Activated CD4-positive, CD25-positive, alpha-beta regulatory T cell treated with anti-CD3 and anti-CD28 coated beads, Interleukin-2, amount 50 U/mL, for 16 hours (primary cell): ENCODE results near the gene PDCL3.

Source experiments
- DNase-seq: peaks from one replicate; pipeline ENCODE4 v3.0.0-alpha.2; 2020; ENCODE audit warnings: low read depth, low spot score

Gene PDCL3

DNA sequence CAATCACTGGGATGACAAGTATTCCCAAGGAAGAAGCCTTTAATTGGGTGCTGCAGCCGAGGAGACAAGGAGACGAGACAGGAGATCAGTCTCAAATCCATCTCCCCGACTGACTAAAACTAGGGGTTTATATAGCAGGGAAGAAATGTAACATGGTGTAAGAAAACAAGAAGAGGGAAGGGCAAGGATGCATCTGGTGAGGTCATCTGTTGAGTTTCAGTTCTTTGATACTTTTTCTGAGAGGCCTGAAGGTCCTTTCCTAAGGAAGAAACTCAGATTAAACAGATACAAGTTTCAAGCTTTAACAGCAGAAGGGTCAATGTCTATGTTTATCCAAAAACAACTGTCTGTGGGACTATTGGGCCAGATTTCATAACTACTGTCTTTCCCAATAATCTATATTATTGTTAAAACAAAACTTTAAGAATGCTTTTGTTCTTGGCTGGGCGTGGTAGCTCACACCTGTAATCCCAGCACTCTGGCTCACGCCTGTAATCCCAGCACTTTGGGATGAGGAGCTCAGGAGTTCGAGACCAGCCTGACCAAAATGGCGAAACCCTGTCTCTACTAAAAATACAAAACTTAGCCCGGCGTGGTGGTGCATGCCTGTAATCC is 2.5 kb upstream of the PDCL3 start:
- no peak for DNase-seq

- DNase-seq, result no peak
These were observed 1.6 kb upstream of the PDCL3 start for GRCh38 chr2:100561191-100561590.

DNA sequence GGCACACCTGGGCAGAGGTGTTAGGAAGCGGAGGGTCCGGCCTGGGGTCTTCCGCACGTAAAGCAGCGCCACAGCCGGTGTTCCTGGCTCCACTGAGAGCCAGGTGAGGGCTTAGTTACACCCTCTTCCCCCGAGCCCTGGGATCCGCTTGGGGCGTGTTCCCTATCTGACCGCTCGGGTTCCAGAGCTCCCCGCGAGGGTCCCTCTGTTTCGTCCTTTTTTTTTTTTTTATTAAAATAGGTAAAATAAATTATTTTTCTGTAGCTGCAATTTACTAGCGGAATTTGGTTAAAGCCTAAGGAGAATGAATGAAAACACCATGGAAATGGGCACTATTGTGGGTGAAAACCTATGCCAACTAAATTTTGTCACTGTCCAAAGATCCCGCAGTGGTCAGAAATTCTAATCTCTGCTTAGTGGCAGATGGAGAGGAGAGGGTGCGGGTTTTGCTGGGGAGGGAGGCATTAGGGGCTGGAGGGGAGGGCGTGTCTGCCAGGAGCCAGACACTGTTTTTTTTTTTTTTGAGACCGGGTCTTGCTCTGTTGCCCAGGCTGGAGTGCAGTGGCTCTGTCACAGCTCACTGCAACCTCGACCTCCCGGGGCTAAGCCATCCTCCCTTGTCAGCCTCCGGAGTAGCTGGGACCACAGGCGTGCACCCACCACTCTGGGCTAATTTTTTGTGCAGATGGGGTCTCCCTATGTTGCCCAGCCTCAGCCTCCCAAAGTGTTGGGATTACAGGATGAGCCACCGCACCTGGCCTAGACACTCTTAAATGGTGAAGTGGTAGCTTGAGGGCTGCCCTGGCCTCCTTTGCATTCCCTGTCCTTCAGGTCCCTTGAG is 834 bp downstream of the PDCL3 start:
- DNase-seq, result no peak

DNA sequence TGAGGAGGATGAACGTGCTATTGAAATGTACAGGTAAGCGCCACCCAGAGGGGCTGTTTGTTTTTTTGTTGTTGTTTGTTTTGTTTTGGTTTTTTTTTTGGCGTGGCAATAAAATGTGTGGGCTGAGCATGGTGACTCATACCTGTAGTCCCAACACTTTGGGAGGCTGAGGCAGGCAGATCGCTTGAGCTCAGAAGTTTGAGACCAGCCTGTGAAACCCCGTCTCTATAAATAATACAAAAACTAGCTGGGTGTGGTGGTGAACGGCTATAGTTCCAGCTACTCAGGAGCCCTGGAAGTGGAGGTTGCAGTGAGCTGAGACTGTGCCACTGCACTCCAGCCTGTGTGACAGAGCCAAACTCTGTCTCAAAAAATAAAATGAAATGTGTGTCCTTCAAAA is 6.2 kb downstream of the PDCL3 start:
- no peak for DNase-seq

DNA sequence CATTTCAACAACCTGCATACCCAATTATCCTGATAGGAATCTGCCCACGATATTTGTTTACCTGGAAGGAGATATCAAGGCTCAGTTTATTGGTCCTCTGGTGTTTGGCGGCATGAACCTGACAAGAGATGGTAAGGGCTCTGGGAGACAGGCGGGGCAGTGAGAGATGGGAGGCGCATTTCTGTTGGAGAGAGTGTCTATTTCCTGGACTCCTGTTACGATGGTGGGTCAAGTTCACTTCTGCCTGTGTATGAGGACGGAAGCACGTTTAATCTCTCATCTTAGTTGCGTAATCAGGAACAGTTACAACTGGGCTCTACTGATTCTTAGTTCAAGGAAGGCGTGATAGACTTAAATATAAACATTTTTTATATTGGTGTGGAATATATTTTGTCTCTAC is 8.9 kb downstream of the PDCL3 start:
- DNase-seq, result no peak

DNA sequence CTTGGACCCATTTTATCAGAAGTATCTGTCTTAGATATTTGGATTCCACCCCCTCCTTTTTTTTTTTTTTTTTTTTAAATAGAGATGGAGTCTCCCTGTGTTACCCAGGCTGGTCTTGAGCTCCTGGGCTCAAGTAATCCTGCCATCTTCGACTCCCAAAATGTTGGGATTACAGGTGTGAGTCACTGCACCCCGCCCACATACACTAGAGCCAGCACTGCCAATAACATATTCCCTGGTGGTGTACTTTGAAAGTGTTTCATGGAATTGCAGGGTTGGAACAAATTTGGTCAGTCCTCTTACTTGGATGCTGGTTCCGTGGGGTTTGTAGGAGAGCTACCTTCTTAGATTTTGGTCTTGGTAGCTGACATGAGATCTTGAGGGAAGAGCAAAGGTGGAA is 15.0 kb downstream of the PDCL3 start:
- no peak for DNase-seq

GRCh38 chr2:100580367-100581276 is 17.8 kb downstream of the PDCL3 start:
- DNase-seq, result peak; percentile 10

DNA sequence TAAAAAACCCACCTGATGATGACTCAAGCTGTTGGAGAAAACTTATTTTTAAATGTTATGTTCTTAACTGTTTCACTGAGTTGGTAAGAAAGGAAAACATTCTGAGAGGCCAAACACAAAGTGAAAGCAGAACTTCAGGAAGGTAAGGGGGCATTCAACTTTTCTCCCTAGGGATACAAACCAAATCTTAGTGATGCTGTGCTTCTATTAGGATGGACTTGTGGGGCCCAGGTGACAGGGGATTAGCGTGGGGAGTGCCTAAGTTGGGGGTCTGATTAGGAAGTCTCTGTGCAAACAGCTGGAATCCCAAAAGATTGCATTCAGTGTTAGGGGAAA is 18.5 kb downstream of the PDCL3 start:
- no peak for DNase-seq

DNA sequence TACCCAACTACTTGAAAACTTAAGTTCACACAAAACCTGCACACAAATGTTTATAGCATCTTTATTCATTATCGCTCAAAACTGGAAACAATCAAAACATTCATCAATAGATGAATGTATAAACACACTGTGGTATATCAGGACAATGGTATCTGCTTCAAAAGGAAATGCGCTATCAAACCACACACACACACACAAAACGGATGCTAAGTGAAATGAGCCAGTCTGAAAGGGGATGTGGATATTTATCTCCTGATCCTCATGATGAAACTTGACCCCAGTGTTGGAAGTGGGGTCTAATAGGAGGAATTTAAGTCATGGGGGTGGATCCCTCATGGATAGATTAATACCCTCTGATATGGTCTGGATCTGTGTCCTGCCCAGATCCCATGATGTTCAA is 22.0 kb downstream of the PDCL3 start:
- DNase-seq, result no peak

- DNase-seq, result no peak
These were observed 25.4 kb downstream of the PDCL3 start for GRCh38 chr2:100588071-100588786.

- no peak for DNase-seq
These were observed 26.7 kb downstream of the PDCL3 start for GRCh38 chr2:100589527-100589926.

DNA sequence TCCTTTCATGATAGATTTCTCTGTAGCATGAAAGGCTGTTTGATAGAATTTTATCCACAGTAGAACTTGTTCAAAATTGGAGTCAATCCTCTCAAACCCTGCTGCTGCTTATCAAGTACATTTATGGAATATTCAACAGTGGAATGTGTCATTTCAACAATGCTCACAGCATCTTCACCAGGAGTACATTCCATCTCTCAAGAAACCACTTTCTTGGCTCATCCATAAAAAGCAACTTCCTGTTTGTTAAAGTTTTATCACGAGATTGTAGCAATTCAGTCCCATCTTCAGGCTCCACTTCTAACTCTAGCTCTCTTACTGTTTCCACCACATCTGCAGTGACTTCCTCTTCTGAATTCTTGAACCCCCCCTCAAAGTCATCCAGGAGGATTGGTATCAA is 29.4 kb downstream of the PDCL3 start:
- DNase-seq, result no peak

GRCh38 chr2:100596465-100596864 is 33.7 kb downstream of the PDCL3 start:
- no peak for DNase-seq

- DNase-seq, result no peak
These were observed 36.8 kb downstream of the PDCL3 start for GRCh38 chr2:100599566-100599965.

GRCh38 chr2:100601661-100602060 is 38.9 kb downstream of the PDCL3 start:
- no peak for DNase-seq

GRCh38 chr2:100603414-100603813 is 40.6 kb downstream of the PDCL3 start:
- DNase-seq, result no peak

DNA sequence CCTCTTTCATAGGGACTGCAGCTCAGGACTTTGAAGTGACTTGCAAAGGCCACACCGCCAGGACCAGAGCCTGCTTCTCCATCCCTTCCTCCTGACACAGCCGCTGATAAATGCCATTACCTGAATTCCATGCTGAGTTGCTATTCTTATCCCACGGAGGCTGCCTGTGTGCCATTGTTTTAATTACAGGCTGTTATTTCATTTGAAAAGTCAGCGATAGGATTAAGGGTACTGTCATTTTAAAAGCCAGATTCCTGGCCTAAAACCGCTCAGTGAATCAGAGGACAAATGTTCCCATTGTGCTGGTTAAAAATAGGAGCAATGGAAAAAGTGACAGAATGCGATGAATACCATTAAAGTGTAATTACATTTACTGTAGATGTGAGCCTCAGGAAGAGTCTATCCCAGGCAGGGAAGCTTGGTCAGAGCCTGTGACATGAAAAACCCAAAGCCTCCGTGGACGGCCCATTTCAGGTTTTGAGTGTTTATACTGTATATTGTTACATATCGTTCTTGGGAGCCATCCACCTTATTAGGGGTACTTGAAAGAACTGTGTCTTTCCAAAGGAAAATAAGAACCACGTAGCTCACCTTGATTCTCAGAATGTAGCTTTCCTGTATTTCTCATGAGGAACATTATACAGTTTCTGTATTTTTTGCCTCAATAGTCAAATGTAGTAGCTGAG is 41.3 kb downstream of the PDCL3 start:
- DNase-seq, result no peak

DNA sequence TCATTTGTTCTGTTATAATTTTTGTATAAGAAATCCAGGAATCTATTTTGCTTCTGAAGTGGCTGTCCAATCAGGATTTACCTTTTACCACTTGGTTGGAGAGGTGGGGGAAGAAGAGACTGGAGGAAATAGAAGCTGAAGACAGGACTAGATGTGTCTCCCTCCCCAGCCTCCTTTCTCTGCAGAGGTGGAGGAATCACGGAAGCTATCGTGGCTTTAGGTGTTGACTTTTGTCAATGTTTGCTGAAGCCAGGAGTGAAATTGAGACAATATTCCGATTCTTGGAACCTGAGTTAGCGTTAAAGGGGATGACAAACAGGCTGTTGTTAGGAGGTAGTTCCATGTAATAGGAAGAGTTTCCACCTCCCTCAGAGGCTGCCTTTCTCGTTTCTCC is 43.5 kb downstream of the PDCL3 start:
- no peak for DNase-seq

GRCh38 chr2:100606726-100607343 is 44.0 kb downstream of the PDCL3 start:
- DNase-seq, result no peak

- DNase-seq, result peak; percentile 51
These were observed 47.6 kb downstream of the PDCL3 start for GRCh38 chr2:100610381-100610831.
